H7 (cell line): Measurements from ENCODE around the gene GNAS. TPM values are rescaled to one million over a fixed set of nuclear protein-coding genes. Genes with fewer than 3 reads are reported as not detected.

Experiments
- DNase-seq: peaks from one replicate; pipeline ENCODE4 v3.0.0; 2012
- H3K27me3 ChIP-seq: 2 replicates; pipeline ENCODE4 v1.6.0; 2011; ENCODE audit warnings: mild to moderate bottlenecking, low read length; ENCODE audit not compliant: control insufficient read depth, insufficient read depth
- H3K36me3 ChIP-seq: replicated peaks from 2 replicates; pipeline ENCODE4 v1.5.1; 2011; ENCODE audit warnings: low read length; ENCODE audit not compliant: control insufficient read depth, insufficient read depth
- H3K4me3 ChIP-seq: 2 replicates; pipeline ENCODE4 v1.5.1; 2011; ENCODE audit warnings: low read depth, mild to moderate bottlenecking, control low read depth, low read length, moderate library complexity; ENCODE audit not compliant: insufficient read depth
- total RNA-seq: library from RNA; depleted of rRNA; stranded (reverse); fragments of >200 nt; shearing (Covaris generic); gene quantifications from 2 replicates; pipeline ENCODE4 v1.2.3, GENCODE V29; 2014

Gene GNAS
- total RNA-seq, 1 experiment from 2014 or later: 685 TPM

GRCh38 chr20:58854638-58855471, 2.3 kb downstream of the GNAS start:
- Histone ChIP-seq H3K36me3 (no peaks in the 10 kb centered on the region), H3K27me3 (peaks cover 63% of the 10 kb centered on the region), H3K4me3 (peak overlapping the region; percentile 30)
- peak; percentile 67 for DNase-seq

GRCh38 chr20:58855506-58856389, 3.2 kb downstream of the GNAS start:
- Histone ChIP-seq H3K36me3 (no peaks in the 10 kb centered on the region), H3K4me3 (peak overlapping the region; percentile 24), H3K27me3 (peaks cover 63% of the 10 kb centered on the region)
- peak; percentile 60 for DNase-seq

- H3K27me3 ChIP-seq: no peaks in the 10 kb centered on the region
- no peaks in the 10 kb centered on the region for H3K36me3 ChIP-seq
- H3K4me3 ChIP-seq: no peak overlapping the region
- DNase-seq: no peak
Observed at GRCh38 chr20:58863044-58863790, 10.7 kb downstream of the GNAS start.

GRCh38 chr20:58864346-58864745, 11.8 kb downstream of the GNAS start:
- no peak for DNase-seq
- no peaks in the 10 kb centered on the region for H3K27me3 ChIP-seq
- no peaks in the 10 kb centered on the region for H3K36me3 ChIP-seq

GRCh38 chr20:58865843-58866242, 13.3 kb downstream of the GNAS start:
- H3K4me3 ChIP-seq: no peak overlapping the region
- no peak for DNase-seq
- no peaks in the 10 kb centered on the region for H3K27me3 ChIP-seq
- no peaks in the 10 kb centered on the region for H3K36me3 ChIP-seq

More at GRCh38 chr20:58864346-58864745, 11.8 kb downstream of the GNAS start:
- no peak overlapping the region for H3K4me3 ChIP-seq

GRCh38 chr20:58867211-58867610, 14.7 kb downstream of the GNAS start:
- H3K36me3 ChIP-seq: no peaks in the 10 kb centered on the region
- no peak for DNase-seq
- no peak overlapping the region for H3K4me3 ChIP-seq
- H3K27me3 ChIP-seq: no peaks in the 10 kb centered on the region

GRCh38 chr20:58868795-58869194, 16.3 kb downstream of the GNAS start:
- H3K36me3 ChIP-seq: no peaks in the 10 kb centered on the region
- no peak overlapping the region for H3K4me3 ChIP-seq
- no peaks in the 10 kb centered on the region for H3K27me3 ChIP-seq
- DNase-seq: no peak

- no peak overlapping the region for H3K4me3 ChIP-seq
- H3K36me3 ChIP-seq: no peaks in the 10 kb centered on the region
- no peak for DNase-seq
- H3K27me3 ChIP-seq: no peaks in the 10 kb centered on the region
Observed at GRCh38 chr20:58869662-58870227, 17.2 kb downstream of the GNAS start.

GRCh38 chr20:58870293-58871014, 17.9 kb downstream of the GNAS start:
- DNase-seq: peak; percentile 84
- Histone ChIP-seq H3K36me3 (no peaks in the 10 kb centered on the region), H3K4me3 (no peak overlapping the region), H3K27me3 (no peaks in the 10 kb centered on the region)

- no peak for DNase-seq
- Histone ChIP-seq H3K27me3 (no peaks in the 10 kb centered on the region), H3K4me3 (no peak overlapping the region), H3K36me3 (no peaks in the 10 kb centered on the region)
Observed at GRCh38 chr20:58871533-58872102, 19.1 kb downstream of the GNAS start.

GRCh38 chr20:58874469-58874868, 22.0 kb downstream of the GNAS start:
- no peak for DNase-seq
- Histone ChIP-seq H3K4me3 (no peak overlapping the region), H3K27me3 (no peaks in the 10 kb centered on the region), H3K36me3 (no peaks in the 10 kb centered on the region)

GRCh38 chr20:58875111-58875510, 22.6 kb downstream of the GNAS start:
- H3K4me3 ChIP-seq: no peak overlapping the region
- no peak for DNase-seq
- H3K27me3 ChIP-seq: no peaks in the 10 kb centered on the region
- H3K36me3 ChIP-seq: no peaks in the 10 kb centered on the region

- Histone ChIP-seq H3K27me3 (no peaks in the 10 kb centered on the region), H3K36me3 (no peaks in the 10 kb centered on the region), H3K4me3 (no peak overlapping the region)
- no peak for DNase-seq
Observed at GRCh38 chr20:58875541-58876134, 23.1 kb downstream of the GNAS start.
